ENCODE measurements around the gene TSPAN6.

DNA sequence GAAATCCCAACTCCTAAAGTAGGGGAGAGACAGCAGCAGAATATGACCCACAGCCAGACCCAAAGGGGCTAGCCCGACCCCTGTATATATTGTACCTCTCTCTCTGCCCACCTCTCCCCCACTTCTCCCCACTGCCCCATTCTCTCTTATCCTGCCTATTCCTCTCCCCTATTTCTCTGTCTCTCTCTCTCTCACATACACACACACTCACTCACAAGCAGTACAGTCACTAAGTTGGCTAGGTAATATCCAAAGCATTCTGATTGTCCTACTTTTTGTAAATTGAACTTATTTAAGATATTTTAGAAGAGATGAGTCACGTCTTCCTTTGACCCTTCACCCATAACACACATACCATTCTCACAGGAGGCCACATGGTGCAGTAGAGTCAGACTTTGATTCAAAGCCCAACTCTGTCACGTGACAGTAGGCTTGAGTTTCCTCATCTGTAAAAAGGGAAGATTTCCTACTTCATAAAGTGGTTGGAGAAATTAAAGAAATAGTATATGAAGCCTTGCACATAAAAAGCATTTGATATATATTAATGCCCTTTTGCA lies 36.9 kb upstream of the TSPAN6 start:
- TF ChIP-seq NR2F2 (IDR thresholded peaks at IDR 0.05) = no peak
- TF ChIP-seq, protein P1, sequence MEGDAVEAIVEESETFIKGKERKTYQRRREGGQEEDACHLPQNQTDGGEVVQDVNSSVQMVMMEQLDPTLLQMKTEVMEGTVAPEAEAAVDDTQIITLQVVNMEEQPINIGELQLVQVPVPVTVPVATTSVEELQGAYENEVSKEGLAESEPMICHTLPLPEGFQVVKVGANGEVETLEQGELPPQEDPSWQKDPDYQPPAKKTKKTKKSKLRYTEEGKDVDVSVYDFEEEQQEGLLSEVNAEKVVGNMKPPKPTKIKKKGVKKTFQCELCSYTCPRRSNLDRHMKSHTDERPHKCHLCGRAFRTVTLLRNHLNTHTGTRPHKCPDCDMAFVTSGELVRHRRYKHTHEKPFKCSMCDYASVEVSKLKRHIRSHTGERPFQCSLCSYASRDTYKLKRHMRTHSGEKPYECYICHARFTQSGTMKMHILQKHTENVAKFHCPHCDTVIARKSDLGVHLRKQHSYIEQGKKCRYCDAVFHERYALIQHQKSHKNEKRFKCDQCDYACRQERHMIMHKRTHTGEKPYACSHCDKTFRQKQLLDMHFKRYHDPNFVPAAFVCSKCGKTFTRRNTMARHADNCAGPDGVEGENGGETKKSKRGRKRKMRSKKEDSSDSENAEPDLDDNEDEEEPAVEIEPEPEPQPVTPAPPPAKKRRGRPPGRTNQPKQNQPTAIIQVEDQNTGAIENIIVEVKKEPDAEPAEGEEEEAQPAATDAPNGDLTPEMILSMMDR (IDR thresholded peaks at IDR 0.05; ENCODE audit: low read depth, low read length, missing input control) = no peak
- no peak for TF ChIP-seq YY1 (IDR thresholded peaks at IDR 0.05)
- TF ChIP-seq, protein P2, sequence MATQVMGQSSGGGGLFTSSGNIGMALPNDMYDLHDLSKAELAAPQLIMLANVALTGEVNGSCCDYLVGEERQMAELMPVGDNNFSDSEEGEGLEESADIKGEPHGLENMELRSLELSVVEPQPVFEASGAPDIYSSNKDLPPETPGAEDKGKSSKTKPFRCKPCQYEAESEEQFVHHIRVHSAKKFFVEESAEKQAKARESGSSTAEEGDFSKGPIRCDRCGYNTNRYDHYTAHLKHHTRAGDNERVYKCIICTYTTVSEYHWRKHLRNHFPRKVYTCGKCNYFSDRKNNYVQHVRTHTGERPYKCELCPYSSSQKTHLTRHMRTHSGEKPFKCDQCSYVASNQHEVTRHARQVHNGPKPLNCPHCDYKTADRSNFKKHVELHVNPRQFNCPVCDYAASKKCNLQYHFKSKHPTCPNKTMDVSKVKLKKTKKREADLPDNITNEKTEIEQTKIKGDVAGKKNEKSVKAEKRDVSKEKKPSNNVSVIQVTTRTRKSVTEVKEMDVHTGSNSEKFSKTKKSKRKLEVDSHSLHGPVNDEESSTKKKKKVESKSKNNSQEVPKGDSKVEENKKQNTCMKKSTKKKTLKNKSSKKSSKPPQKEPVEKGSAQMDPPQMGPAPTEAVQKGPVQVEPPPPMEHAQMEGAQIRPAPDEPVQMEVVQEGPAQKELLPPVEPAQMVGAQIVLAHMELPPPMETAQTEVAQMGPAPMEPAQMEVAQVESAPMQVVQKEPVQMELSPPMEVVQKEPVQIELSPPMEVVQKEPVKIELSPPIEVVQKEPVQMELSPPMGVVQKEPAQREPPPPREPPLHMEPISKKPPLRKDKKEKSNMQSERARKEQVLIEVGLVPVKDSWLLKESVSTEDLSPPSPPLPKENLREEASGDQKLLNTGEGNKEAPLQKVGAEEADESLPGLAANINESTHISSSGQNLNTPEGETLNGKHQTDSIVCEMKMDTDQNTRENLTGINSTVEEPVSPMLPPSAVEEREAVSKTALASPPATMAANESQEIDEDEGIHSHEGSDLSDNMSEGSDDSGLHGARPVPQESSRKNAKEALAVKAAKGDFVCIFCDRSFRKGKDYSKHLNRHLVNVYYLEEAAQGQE (IDR thresholded peaks at IDR 0.05) = no peak
- no peak for TF ChIP-seq TAF1 (conservative IDR thresholded peaks at IDR 0.05)
- TF ChIP-seq, protein P3, sequence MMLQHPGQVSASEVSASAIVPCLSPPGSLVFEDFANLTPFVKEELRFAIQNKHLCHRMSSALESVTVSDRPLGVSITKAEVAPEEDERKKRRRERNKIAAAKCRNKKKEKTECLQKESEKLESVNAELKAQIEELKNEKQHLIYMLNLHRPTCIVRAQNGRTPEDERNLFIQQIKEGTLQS (IDR thresholded peaks at IDR 0.05) = no peak
- no peak for TF ChIP-seq RAD21 (IDR thresholded peaks at IDR 0.05)

Measured in liver (tissue), 3 donors.